GF-D8 (cell line): Measurements from ENCODE around the gene ANXA11.
"Not testable (repeated sequence)": the region's sequence is repeated elsewhere in the genome, so short reads cannot be mapped to it uniquely, and the experiment has no call there.

Source experiments
- DNase-seq: peaks from one replicate; lab custom pipeline; 2025; lab: John Stamatoyannopoulos, UW

Gene ANXA11

GRCh38 chr10:80145406-80146308 lies 59.7 kb downstream of the ANXA11 start:
- DNase-seq, result not testable (repeated sequence)

GRCh38 chr10:80144696-80145131 lies 60.6 kb downstream of the ANXA11 start:
- DNase-seq, result peak; percentile 9

- DNase-seq, result no peak
These were observed 61.2 kb downstream of the ANXA11 start for GRCh38 chr10:80144067-80144695.

DNA sequence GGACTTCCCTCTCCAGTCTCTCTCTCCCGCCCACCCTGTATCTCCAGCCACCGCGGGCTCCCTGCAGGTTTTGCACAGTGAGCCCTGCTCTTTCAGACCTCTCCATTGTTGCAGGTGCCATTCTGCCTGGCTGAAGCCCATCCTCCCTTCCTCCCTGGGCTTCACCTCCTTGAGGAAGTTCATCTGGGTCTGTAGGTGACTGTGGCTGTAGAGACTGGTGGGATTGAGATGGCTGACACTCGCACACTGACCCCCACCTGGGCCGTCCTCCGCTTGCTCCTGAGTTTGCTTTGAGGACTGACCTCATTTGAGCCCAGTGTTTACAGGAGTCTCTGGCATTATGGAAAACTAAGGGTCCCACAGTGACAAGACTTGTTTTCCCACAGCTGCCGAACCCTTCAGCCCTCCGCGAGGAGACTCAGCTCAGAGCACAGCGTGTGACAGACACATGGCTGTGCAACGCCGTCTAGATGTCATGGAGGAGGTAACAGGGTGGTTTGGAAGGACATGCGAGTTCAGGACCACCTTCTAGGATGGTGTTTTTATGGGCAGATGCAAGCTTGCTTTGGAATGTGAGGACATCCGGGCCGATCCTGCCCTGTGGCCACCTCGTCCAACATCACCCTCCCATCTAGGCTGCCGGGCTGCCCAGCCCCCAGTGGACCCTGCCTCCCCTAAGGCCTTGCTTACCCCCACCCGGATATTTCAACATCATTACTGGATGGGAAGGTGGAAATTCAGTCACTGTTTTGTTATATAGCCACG lies 63.5 kb downstream of the ANXA11 start:
- no peak for DNase-seq

- no peak for DNase-seq
These were observed 65.1 kb downstream of the ANXA11 start for GRCh38 chr10:80140251-80140650.

DNA sequence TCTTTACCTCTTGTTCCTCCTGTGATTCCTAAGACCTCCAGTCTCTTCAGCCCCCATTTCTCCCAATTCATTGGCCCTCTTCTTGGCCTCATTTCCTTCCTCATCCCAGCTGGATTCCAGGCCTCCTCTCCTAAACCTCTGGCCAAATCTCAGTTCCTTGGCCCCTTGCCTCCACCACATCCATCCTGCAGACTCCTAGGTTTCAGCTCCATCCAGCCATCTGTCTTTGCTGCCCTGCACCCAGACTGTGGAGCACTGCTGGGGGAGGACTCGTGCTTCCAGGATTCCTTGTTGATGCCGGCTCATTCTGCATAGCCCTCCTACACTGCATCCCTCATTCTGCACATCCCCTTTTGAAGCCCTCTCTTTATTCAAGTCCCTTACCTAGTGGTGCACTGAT lies 66.1 kb downstream of the ANXA11 start:
- no peak for DNase-seq

- DNase-seq, result no peak
These were observed 67.4 kb downstream of the ANXA11 start for GRCh38 chr10:80137920-80138319.

DNA sequence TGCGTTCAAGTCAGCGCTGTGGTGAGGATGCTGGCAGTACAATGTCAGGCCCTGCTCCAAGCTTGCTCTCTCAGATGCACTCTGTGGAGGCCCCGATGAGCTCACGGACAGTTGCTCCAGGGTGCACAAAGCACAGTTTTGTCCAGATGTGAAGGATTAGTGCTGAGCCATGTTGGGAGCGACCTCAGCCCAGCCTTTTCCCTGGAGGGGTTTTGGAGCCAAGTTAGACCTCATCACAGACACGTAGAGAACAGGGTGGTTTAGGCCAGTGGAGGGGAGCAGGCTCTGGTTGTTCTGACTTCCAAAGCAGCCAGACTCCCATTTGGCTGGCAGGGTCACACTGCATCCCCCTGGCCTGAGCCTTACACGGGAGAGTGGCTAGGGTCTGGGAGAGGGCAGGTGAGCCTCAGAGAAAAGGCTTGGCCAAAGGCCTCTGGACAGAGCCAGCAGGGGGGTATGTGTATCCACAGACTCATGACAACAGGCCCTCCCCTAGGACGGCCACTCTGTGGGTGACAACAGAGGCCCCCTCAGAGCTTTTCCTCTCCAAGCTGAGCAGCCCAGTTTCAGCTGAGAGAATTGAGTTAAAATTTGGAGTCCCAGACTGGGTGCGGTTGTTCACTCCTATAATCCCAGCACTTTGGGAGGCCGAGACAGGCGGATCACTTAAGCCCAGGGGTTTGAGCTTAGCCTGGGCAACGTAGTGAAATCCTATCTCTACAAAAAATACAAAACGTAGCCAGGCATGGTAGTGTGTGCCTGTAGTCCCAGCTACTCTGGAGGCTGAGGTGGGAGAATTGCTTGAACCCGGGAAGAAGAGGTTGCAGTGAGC lies 68.1 kb downstream of the ANXA11 start:
- DNase-seq, result no peak

- DNase-seq, result no peak
These were observed 69.2 kb downstream of the ANXA11 start for GRCh38 chr10:80136134-80136571.

DNA sequence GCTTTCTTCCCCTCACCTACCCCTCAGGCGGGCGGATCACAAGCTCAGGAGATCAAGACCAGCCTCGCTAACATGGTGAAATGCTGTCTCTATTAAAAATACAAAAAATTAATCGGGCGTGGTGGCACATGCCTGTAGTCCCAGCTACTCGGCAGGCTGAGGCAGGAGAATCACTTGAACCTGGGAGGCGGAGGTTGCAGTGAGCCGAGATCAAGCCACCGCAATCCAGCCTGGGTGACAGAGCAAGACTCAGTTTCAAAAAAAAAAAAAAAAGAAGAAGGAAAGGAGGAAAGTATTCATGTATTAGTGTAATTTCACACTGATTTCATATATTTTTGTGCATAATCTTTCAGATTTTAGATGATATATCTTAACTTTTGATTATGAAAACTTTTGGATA lies 71.7 kb downstream of the ANXA11 start:
- DNase-seq, result not testable (repeated sequence)

GRCh38 chr10:80133206-80133605 lies 72.1 kb downstream of the ANXA11 start:
- DNase-seq, result no peak

DNA sequence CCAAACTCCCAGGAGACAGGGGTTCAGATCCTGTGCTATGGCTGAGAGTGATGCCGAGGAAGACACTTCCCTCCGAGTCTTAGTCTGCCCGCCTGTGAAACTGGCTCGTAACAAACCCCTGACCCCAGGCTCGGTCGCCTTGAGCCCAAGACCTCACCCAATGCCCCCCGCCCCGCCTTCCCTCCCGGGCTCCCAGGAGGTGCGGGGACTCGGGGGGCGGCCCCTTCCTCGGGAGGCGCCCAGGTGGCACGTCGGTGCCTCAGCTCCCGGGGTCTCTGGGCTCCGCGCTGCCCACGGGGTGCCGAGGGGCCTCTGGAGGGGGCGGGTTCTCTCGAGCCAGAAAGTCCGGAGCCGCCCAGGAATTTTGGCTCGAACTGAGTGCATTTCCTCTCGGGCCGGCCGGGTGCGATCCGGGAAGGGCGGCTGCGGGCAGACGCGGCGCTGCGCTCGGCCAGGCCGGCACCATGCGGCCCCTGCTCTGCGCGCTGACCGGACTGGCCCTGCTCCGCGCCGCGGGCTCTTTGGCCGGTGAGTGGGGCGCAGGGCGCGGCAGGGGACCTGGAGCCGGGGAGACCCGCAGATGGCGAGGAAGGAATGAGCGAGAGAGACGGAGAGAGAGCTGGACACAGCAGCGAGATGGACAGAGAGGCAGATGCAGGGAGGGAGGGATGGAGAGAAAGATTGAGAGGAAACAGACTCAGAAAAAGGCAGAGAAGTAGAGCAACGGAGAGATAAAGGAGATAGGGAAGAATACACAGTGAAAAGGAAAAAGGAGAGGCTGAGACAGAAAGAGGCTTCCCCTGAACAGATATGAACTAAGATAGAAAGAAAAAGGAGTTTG lies 72.8 kb downstream of the ANXA11 start, which contains the start of gene PLAC9:
PLAC9 (plus strand) TSS at position 432 of the 841 bp plus-strand sequence; CDS start at position 465, 33 bp downstream.
- DNase-seq, result no peak

GRCh38 chr10:80131499-80131901 lies 73.8 kb downstream of the ANXA11 start:
- no peak for DNase-seq

DNA sequence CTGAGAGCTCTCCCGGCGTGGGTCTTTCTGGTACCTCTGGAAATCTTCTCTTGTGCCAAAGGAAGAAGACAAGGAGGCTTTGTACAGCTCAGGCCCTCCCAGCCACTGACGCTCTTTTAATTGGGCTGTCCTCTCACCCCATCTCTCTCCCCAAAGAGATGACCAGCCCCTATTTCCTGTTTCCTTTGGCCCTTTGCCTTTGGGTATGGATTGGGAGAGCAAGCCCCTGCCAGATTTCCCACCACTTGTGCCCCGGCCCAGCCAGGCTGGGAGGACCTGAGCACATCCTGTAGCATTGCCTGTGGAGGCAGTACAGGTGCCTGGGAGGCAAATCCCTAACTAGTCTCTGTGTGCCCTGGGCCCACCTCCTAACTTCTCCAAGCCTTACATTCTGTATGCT lies 78.5 kb downstream of the ANXA11 start:
- no peak for DNase-seq

- no peak for DNase-seq
These were observed 82.6 kb downstream of the ANXA11 start for GRCh38 chr10:80122746-80123145.

DNA sequence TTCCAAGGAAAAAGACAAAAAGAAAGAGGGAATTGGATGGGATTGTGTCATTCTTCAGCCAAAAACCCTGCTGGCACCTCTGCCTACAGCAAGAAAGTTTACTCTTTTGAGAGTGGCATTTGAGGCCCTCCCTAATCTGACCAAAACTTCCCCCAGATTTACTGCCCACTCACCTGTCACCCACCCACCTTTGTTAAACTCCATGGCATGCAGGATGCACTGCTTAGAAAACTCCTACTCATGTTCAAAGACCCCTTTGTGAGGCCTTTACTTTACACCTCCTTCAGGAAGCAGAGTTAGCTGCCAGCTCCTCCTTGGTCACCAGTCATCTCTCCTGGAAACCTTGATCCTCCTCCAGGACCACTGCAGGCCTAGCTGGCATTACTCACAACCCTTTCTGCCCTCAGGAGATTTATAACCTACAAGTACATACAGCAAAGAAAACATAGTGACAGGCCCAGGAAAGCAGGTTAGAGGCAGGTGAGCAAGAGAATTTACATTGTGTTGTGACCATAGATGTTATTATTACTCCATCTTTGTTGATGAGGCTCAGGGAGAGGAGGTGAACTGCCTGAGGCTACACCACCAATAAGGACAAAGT lies 83.1 kb downstream of the ANXA11 start:
- no peak for DNase-seq

- no peak for DNase-seq
These were observed 86.7 kb downstream of the ANXA11 start for GRCh38 chr10:80118669-80119068.

GRCh38 chr10:80110986-80111385 lies 94.4 kb downstream of the ANXA11 start:
- DNase-seq, result no peak

DNA sequence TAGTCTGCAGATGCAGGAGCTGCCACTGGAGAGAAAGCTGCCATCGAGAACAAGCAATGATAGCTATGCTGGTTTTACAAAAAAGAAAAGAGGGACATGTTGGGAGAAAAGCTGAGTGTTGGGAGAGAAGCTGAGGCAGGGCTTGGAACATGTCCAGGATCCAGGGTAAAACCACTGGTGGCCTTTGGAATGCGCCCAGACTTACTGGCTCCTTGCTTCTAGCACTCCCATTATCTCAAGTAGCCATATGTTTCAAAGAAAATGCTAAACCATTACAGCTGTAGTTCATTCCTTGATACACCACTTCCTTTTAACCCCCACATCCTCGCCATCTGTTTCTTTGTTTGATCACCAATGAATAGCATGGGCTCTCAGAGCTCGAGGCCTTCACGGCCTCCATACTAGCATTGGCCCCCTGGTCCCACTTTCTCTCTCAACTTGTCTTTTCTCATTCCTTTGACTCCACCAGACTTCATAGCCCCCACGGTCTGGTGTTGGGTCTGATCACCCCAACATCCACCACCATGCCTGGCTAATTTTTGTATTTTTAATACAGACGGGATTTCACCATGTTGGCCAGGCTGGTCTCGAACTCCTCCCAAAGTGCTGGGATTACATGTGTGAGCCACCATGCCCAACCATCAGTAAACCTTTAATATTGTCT lies 96.6 kb downstream of the ANXA11 start:
- no peak for DNase-seq
